ENCODE results near the gene FNIP2.

DNA sequence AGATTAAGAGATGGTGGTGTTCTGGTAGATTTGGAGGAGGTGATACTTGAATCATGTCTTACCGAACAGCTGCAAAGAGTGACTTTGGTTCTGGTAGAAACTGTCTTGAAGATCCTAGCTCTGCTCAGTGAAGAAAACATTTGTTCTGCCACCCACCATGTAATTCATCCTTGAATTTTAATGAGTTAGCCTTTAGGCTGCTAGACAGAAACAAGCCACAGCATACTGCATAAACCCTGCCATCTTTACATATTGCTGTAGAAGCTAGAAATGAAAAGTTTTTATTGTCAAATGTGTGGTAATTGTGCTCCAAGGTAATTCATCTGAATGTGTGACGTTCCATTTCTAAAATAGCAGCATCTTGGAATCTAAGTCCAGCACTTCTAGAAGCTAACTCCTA is 173.1 kb downstream of the FNIP2 start:
- no peak for TF ChIP-seq EZH2 (IDR thresholded peaks at IDR 0.05; ENCODE audit: borderline replicate concordance, low read length)
- TF ChIP-seq, protein P1, sequence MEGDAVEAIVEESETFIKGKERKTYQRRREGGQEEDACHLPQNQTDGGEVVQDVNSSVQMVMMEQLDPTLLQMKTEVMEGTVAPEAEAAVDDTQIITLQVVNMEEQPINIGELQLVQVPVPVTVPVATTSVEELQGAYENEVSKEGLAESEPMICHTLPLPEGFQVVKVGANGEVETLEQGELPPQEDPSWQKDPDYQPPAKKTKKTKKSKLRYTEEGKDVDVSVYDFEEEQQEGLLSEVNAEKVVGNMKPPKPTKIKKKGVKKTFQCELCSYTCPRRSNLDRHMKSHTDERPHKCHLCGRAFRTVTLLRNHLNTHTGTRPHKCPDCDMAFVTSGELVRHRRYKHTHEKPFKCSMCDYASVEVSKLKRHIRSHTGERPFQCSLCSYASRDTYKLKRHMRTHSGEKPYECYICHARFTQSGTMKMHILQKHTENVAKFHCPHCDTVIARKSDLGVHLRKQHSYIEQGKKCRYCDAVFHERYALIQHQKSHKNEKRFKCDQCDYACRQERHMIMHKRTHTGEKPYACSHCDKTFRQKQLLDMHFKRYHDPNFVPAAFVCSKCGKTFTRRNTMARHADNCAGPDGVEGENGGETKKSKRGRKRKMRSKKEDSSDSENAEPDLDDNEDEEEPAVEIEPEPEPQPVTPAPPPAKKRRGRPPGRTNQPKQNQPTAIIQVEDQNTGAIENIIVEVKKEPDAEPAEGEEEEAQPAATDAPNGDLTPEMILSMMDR (conservative IDR thresholded peaks at IDR 0.05 in 1 of 2, IDR thresholded peaks at IDR 0.05 in 1 of 2; ENCODE audit: extremely low read depth in 1 of 2, insufficient read depth in 1 of 2, low read depth in 1 of 2, low read length in 2 of 2), result no peak

Data from mammary epithelial cell (primary cell).